Mesenchymal stem cell (in vitro differentiated cells and primary cell): Measurements from ENCODE around the gene LUC7L2.

Experiments used
- DNase-seq: peaks from one replicate; pipeline ENCODE4 v3.0.0-alpha.2; 2013
- H2AFZ ChIP-seq: one replicate; pipeline ENCODE4 v1.6.1; 2013; ENCODE audit warnings: low read depth, mild to moderate bottlenecking, control low read depth, inconsistent platforms, low read length, moderate library complexity
- H2AK5ac ChIP-seq: 2 replicates; pipeline ENCODE4 v1.6.1; 2013; ENCODE audit warnings: low read length, moderate library complexity, mild to moderate bottlenecking, inconsistent platforms; ENCODE audit not compliant: severe bottlenecking
- H2BK120ac ChIP-seq: one replicate; pipeline ENCODE4 v1.6.1; 2013; ENCODE audit warnings: low read depth, mild to moderate bottlenecking, inconsistent platforms, low read length, moderate library complexity
- H2BK12ac ChIP-seq, 2 experiments: one replicate each; pipeline ENCODE4 v1.6.1; 2013; ENCODE audit warnings: inconsistent platforms in 2 of 2, low read length in 2 of 2, mild to moderate bottlenecking in 2 of 2, moderate library complexity in 2 of 2, control low read depth in 1 of 2
- H2BK15ac ChIP-seq: one replicate; pipeline ENCODE4 v1.6.1; 2013; ENCODE audit warnings: mild to moderate bottlenecking, low read depth, inconsistent platforms; ENCODE audit not compliant: poor library complexity, severe bottlenecking
- H2BK5ac ChIP-seq: 2 replicates; pipeline ENCODE4 v1.6.1; 2013; ENCODE audit warnings: low read depth, mild to moderate bottlenecking, low read length, control low read depth, inconsistent platforms; ENCODE audit not compliant: poor library complexity, severe bottlenecking
- H3K14ac ChIP-seq, 2 experiments: one replicate each; pipeline ENCODE4 v1.6.1; 2013; ENCODE audit warnings: inconsistent platforms in 2 of 2, low read length in 2 of 2, control low read depth in 1 of 2, mild to moderate bottlenecking in 1 of 2, moderate library complexity in 1 of 2
- H3K18ac ChIP-seq, 2 experiments: one replicate each; pipeline ENCODE4 v1.6.1; 2013; ENCODE audit warnings: inconsistent platforms in 2 of 2, low read length in 2 of 2, control low read depth in 1 of 2, low read depth in 1 of 2, mild to moderate bottlenecking in 1 of 2
- H3K23ac ChIP-seq, 2 experiments: one replicate each; pipeline ENCODE4 v1.6.1; 2013; ENCODE audit warnings: inconsistent platforms in 2 of 2, low read length in 2 of 2, mild to moderate bottlenecking in 2 of 2, moderate library complexity in 2 of 2, control low read depth in 1 of 2
- H3K27ac ChIP-seq: 2 replicates; pipeline ENCODE4 v1.5.1; 2013; ENCODE audit warnings: mild to moderate bottlenecking, moderate library complexity, low read length, control low read depth, inconsistent platforms; ENCODE audit not compliant: poor library complexity, severe bottlenecking
- H3K27me3 ChIP-seq, 2 experiments: 2 replicates each; pipeline versions ENCODE4 v1.6.1 to v1.7.0; 2013; ENCODE audit warnings: low read length in 2 of 2, mild to moderate bottlenecking in 2 of 2, moderate library complexity in 2 of 2, control low read depth in 1 of 2, inconsistent platforms in 1 of 2; ENCODE audit not compliant: control insufficient read depth in 1 of 2, insufficient read depth in 1 of 2
- H3K36me3 ChIP-seq, 2 experiments: 2 replicates each; pipeline versions ENCODE4 v1.6.1 to v1.7.0; 2013; ENCODE audit warnings: low read length in 2 of 2, control low read depth in 1 of 2, inconsistent platforms in 1 of 2, low read depth in 1 of 2, mild to moderate bottlenecking in 1 of 2; ENCODE audit not compliant: insufficient read depth in 2 of 2, control insufficient read depth in 1 of 2
- H3K4ac ChIP-seq, 2 experiments: one replicate each; pipeline ENCODE4 v1.6.1; 2013; ENCODE audit warnings: inconsistent platforms in 2 of 2, low read length in 2 of 2, mild to moderate bottlenecking in 2 of 2, moderate library complexity in 2 of 2, control low read depth in 1 of 2, low read depth in 1 of 2
- H3K4me1 ChIP-seq: 2 replicates; pipeline ENCODE4 v1.6.1; 2013; ENCODE audit warnings: low read depth, low read length, control low read depth; ENCODE audit not compliant: control insufficient read depth, insufficient read depth
- H3K4me2 ChIP-seq: 2 replicates; pipeline ENCODE4 v1.6.1; 2013; ENCODE audit warnings: low read length, mild to moderate bottlenecking, inconsistent platforms; ENCODE audit not compliant: poor library complexity, severe bottlenecking
- H3K4me3 ChIP-seq, 2 experiments: 2 replicates each; pipeline versions ENCODE4 v1.5.1 to v1.7.0; 2013; ENCODE audit warnings: low read length in 2 of 2, mild to moderate bottlenecking in 2 of 2, control low read depth in 1 of 2, low read depth in 1 of 2; ENCODE audit not compliant: insufficient read depth in 1 of 2
- H3K79me1 ChIP-seq: replicated peaks from 2 replicates; pipeline ENCODE4 v1.6.1; 2013; ENCODE audit warnings: mild to moderate bottlenecking, control low read depth, low read length, inconsistent platforms; ENCODE audit not compliant: poor library complexity, severe bottlenecking
- H3K9ac ChIP-seq: 2 replicates; pipeline ENCODE4 v1.7.0; 2013; ENCODE audit warnings: mild to moderate bottlenecking, low read length, moderate library complexity
- H3K9me3 ChIP-seq: 2 replicates; pipeline ENCODE4 v1.7.0; 2013; ENCODE audit warnings: mild to moderate bottlenecking, low read length; ENCODE audit not compliant: control insufficient read depth
- H4K8ac ChIP-seq: one replicate; pipeline ENCODE4 v1.6.1; 2013; ENCODE audit warnings: inconsistent platforms, mild to moderate bottlenecking, low read length, moderate library complexity
- H4K91ac ChIP-seq: one replicate; pipeline ENCODE4 v1.6.1; 2013; ENCODE audit warnings: mild to moderate bottlenecking, low read length, inconsistent platforms
- WGBS: methylation state at CpG from one replicate; pipeline ENCODE4 v1.1.7; 2013; ENCODE audit warnings: mixed read lengths; 5-methylcytosine and 5-hydroxymethylcytosine counted together

The LUC7L2 gene

GRCh38 chr7:139394540-139394939, 34.8 kb downstream of the LUC7L2 start:
- Histone ChIP-seq H3K23ac (no peak overlapping the region), H2BK120ac (no peak overlapping the region), H3K36me3 (peaks cover 6 to 57% of the 10 kb centered on the region in 2 experiments), H2AFZ (no peak overlapping the region), H3K14ac (no peak overlapping the region), H3K9me3 (no peaks in the 10 kb centered on the region), H3K9ac (no peak overlapping the region), H3K27me3 (no peaks in the 10 kb centered on the region), H3K4me2 (no peak overlapping the region), H2BK12ac (no peak overlapping the region), H3K79me1 (peaks cover 7% of the 10 kb centered on the region), H3K27ac (no peak overlapping the region), H3K4me3 (no peak overlapping the region), H2AK5ac (no peak overlapping the region), H3K18ac (no peak overlapping the region), H2BK5ac (no peak overlapping the region), H3K4me1 (peaks cover 4% of the 10 kb centered on the region), H4K8ac (no peak overlapping the region), H2BK15ac (no peak overlapping the region), H3K4ac (no peak overlapping the region), H4K91ac (no peak overlapping the region)
- no peak for DNase-seq
- WGBS, result 96% methylated on average over 3 of the region's 3 CpGs

GRCh38 chr7:139396323-139396951, 36.7 kb downstream of the LUC7L2 start:
- Histone ChIP-seq H2AFZ (no peak overlapping the region), H3K9ac (peak overlapping the region; percentile 16), H3K14ac (no peak overlapping the region), H3K9me3 (no peaks in the 10 kb centered on the region), H3K79me1 (peaks cover 7% of the 10 kb centered on the region), H3K23ac (no peak overlapping the region), H2BK120ac (no peak overlapping the region), H3K27me3 (no peaks in the 10 kb centered on the region), H4K8ac (no peak overlapping the region), H3K4me3 (no peak overlapping the region), H3K4me1 (peaks cover 4% of the 10 kb centered on the region), H3K36me3 (peaks cover 8 to 62% of the 10 kb centered on the region in 2 experiments), H3K4ac (no peak overlapping the region), H3K4me2 (no peak overlapping the region), H2BK5ac (no peak overlapping the region), H2AK5ac (no peak overlapping the region), H3K27ac (no peak overlapping the region), H2BK12ac (no peak overlapping the region), H4K91ac (no peak overlapping the region), H2BK15ac (no peak overlapping the region), H3K18ac (no peak overlapping the region)
- peak; percentile 30 for DNase-seq
- 96% methylated on average over 2 of the region's 3 CpGs for WGBS

GRCh38 chr7:139397192-139397591, 37.5 kb downstream of the LUC7L2 start:
- H4K91ac ChIP-seq, result no peak overlapping the region
- H3K18ac ChIP-seq, result no peak overlapping the region
- H3K36me3 ChIP-seq, result peaks cover 13 to 63% of the 10 kb centered on the region in 2 experiments
- H3K4me1 ChIP-seq, result peaks cover 4% of the 10 kb centered on the region
- no peak overlapping the region for H3K27ac ChIP-seq
- H2AFZ ChIP-seq, result no peak overlapping the region
- no peak for DNase-seq
- peaks cover 10% of the 10 kb centered on the region for H3K79me1 ChIP-seq
- no peak overlapping the region for H2BK120ac ChIP-seq
- no peak overlapping the region for H2BK15ac ChIP-seq
- no peak overlapping the region for H4K8ac ChIP-seq
- H3K23ac ChIP-seq, result no peak overlapping the region
- no peak overlapping the region for H3K14ac ChIP-seq
- no peaks in the 10 kb centered on the region for H3K9me3 ChIP-seq
- no peak overlapping the region for H2AK5ac ChIP-seq
- H3K4me3 ChIP-seq, result no peak overlapping the region
- H3K27me3 ChIP-seq, result no peaks in the 10 kb centered on the region
- no peak overlapping the region for H2BK5ac ChIP-seq
- H3K4me2 ChIP-seq, result no peak overlapping the region
- no peak overlapping the region for H3K4ac ChIP-seq
- H3K9ac ChIP-seq, result no peak overlapping the region
- no peak overlapping the region for H2BK12ac ChIP-seq

- no peaks in the 10 kb centered on the region for H3K9me3 ChIP-seq
- H2AK5ac ChIP-seq, result no peak overlapping the region
- H3K4me3 ChIP-seq, result no peak overlapping the region
- H3K27me3 ChIP-seq, result no peaks in the 10 kb centered on the region
- 100% methylated on average over 2 of the region's 2 CpGs for whole genome bisulfite sequencing
- H4K91ac ChIP-seq, result no peak overlapping the region
- no peak overlapping the region for H3K18ac ChIP-seq
- H2BK5ac ChIP-seq, result no peak overlapping the region
- H3K36me3 ChIP-seq, result peaks cover 27 to 94% of the 10 kb centered on the region in 2 experiments
- no peak overlapping the region for H2AFZ ChIP-seq
- peaks cover 17% of the 10 kb centered on the region for H3K79me1 ChIP-seq
- H2BK120ac ChIP-seq, result no peak overlapping the region
- H2BK15ac ChIP-seq, result no peak overlapping the region
- H4K8ac ChIP-seq, result no peak overlapping the region
- no peak overlapping the region for H3K4me2 ChIP-seq
- no peaks in the 10 kb centered on the region for H3K4me1 ChIP-seq
- H3K4ac ChIP-seq, result no peak overlapping the region
- no peak overlapping the region for H2BK12ac ChIP-seq
- no peak for DNase-seq
- H3K9ac ChIP-seq, result no peak overlapping the region
- H3K27ac ChIP-seq, result no peak overlapping the region
- H3K23ac ChIP-seq, result no peak overlapping the region
- no peak overlapping the region for H3K14ac ChIP-seq
These were observed 43.9 kb downstream of the LUC7L2 start for GRCh38 chr7:139403601-139404000.
